HepG2 (cell line): Measurements from ENCODE around the gene KRTAP9-3. TPM values are rescaled to one million over a fixed set of nuclear protein-coding genes. Genes with fewer than 3 reads are reported as not detected.
"Not testable (repeated sequence)": the region's sequence is repeated elsewhere in the genome, so short reads cannot be mapped to it uniquely, and the experiment has no call there.

Experiments used
- ATAC-seq: fragments of 200-7000 bp; cut with Tn5 transposase; 3 replicates; pipeline ENCODE4 v1.9.1; 2020; ENCODE audit warnings: mild to moderate bottlenecking, moderate library complexity
- BruUV-seq: library from RNA; stranded (reverse); fragments of 400-500 nt; replicated peaks from 2 replicates; lab custom pipeline; 2021; lab: Mats Ljungman, UMichigan
- CTCF ChIA-PET: fragments of 300-600 bp; formaldehyde crosslinking; extraction: SDS; loops from one replicate; lab custom pipeline; 2021; ENCODE audit warnings: low total read pairs, inconsistent platforms, low intra/inter-chr PET ratio; lab: Yijun Ruan, JAX
- POLR2A ChIA-PET: fragments of 350-600 bp; sonication (Branson Sonifier 250); formaldehyde crosslinking; loops from one replicate; lab custom pipeline; 2020; ENCODE audit warnings: antibody characterized with exemption, inconsistent platforms; lab: Yijun Ruan, JAX
- DNase-seq: peaks from one replicate; pipeline ENCODE4 v3.0.0-alpha.2; 2015; ENCODE audit warnings: low spot score
- FAIRE-seq: peaks from 3 replicates; lab custom pipeline; 2011; peaks lifted over from hg19 to GRCh38; lab: Jason Lieb, UNC
- H2AFZ ChIP-seq: one replicate; pipeline ENCODE4 v1.6.1; 2011; ENCODE audit warnings: low read length, inconsistent platforms
- H3K27ac ChIP-seq: fragments of 300-600 bp; 3 replicates; pipeline ENCODE4 v1.8.0; 2011; ENCODE audit warnings: mixed run types, mild to moderate bottlenecking, mixed read lengths, low read length, inconsistent platforms; ENCODE audit not compliant: insufficient read depth; ENCODE audit errors: extremely low read length
- H3K27me3 ChIP-seq, 2 experiments: fragments of 200-600 bp in 1 of 2; 2 replicates in 1 of 2; 3 replicates in 1 of 2; pipeline versions ENCODE4 v1.6.0 to v1.8.0; 2011; ENCODE audit warnings: low read length in 2 of 2, mild to moderate bottlenecking in 2 of 2, moderate library complexity in 2 of 2, inconsistent platforms in 1 of 2; ENCODE audit not compliant: insufficient read depth in 2 of 2, control insufficient read depth in 1 of 2
- H3K36me3 ChIP-seq, 2 experiments: fragments of 200-600 bp in 1 of 2; replicated peaks in 1 of 2; 2 replicates in 1 of 2; 3 replicates in 1 of 2; pipeline versions ENCODE4 v1.5.1 to v1.8.0; 2011; ENCODE audit warnings: low read length in 2 of 2, inconsistent platforms in 1 of 2; ENCODE audit not compliant: insufficient read depth in 2 of 2, control insufficient read depth in 1 of 2
- H3K4me1 ChIP-seq: 2 replicates; pipeline ENCODE4 v1.5.1; 2012; ENCODE audit warnings: low read length, inconsistent platforms; ENCODE audit not compliant: insufficient read depth
- H3K4me2 ChIP-seq: 2 replicates; pipeline ENCODE4 v1.6.0; 2011; ENCODE audit warnings: low read depth, low read length, inconsistent platforms
- H3K4me3 ChIP-seq, 3 experiments: fragments of 200-600 bp in 1 of 3; sonication (generic), shearing (Covaris generic) in 1 of 3; replicated peaks in 1 of 3; 2 replicates each; pipeline ENCODE4 v1.5.1; 2011 to 2016; ENCODE audit warnings: low read length in 3 of 3, inconsistent platforms in 2 of 3, low read depth in 2 of 3, mild to moderate bottlenecking in 2 of 3, control low read depth in 1 of 3, mixed read lengths in 1 of 3; ENCODE audit not compliant: insufficient read depth in 1 of 3
- H3K79me2 ChIP-seq: one replicate; pipeline ENCODE4 v1.6.1; 2011; ENCODE audit warnings: low read length, inconsistent platforms; ENCODE audit not compliant: insufficient read depth
- H3K9ac ChIP-seq: 2 replicates; pipeline ENCODE4 v1.6.0; 2011; ENCODE audit warnings: mild to moderate bottlenecking, low read depth, low read length, inconsistent platforms; ENCODE audit not compliant: insufficient read depth
- H3K9me3 ChIP-seq: 2 replicates; pipeline ENCODE4 v1.5.1; 2012; ENCODE audit warnings: mild to moderate bottlenecking, low read length
- H4K20me1 ChIP-seq: 2 replicates; pipeline ENCODE4 v1.6.0; 2011; ENCODE audit warnings: inconsistent platforms, mild to moderate bottlenecking, low read length, moderate library complexity; ENCODE audit not compliant: insufficient read depth
- SNAPC2 ChIP-seq: sonication (generic); formaldehyde crosslinking; IDR thresholded peaks from 2 replicates; pipeline ENCODE4 v1.8.1; 2022; ENCODE audit warnings: mild to moderate bottlenecking, missing genetic modification reagents
- ZNF225 ChIP-seq: sonication (generic); formaldehyde crosslinking; IDR thresholded peaks from 2 replicates; pipeline ENCODE4 v1.4.0; 2020; ENCODE audit warnings: mild to moderate bottlenecking, missing genetic modification reagents
- WGBS: methylation state at CpG from one replicate; pipeline ENCODE4 v1.1.6; 2017; ENCODE audit warnings: low lambda C conversion rate; 5-methylcytosine and 5-hydroxymethylcytosine counted together
- in situ Hi-C: cut with HindIII; loops from 2 replicates; pipeline ENCODE4 v1.10.0; 2017; ENCODE audit warnings: low pct_unique_long_range_greater_than_20kb; ENCODE audit not compliant: extremely low pct_ligation_motif_present
- intact Hi-C: fragments of 100-400 bp; cut with micrococcal nuclease; formaldehyde crosslinking; loops from one replicate; pipeline ENCODE4 v1.10.0; 2022; ENCODE audit not compliant: unreplicated experiment
- polyA plus RNA-seq, 8 experiments: library from polyadenylated mRNA; depleted of rRNA in 3 of 8; stranded (reverse) in 7 of 8; unstranded in 1 of 8; fragments of >200 nt; fragmentation: Illumina TruSeq in 4 of 8; extraction: Trizol in 4 of 8; gene quantifications; 2 replicates each; pipeline versions ENCODE4 v1.2.1 to v1.2.3, GENCODE V29; 2011 to 2016; ENCODE audit warnings: low read depth in 4 of 8, missing spikeins in 1 of 8, mixed read lengths in 1 of 8; ENCODE audit not compliant: insufficient read depth in 1 of 8
- total RNA-seq, 5 experiments: library from RNA; depleted of rRNA; stranded (reverse); fragments of >200 nt; fragmentation: Illumina TruSeq; extraction: Trizol; gene quantifications; 2 replicates each; pipeline ENCODE4 v1.2.3, GENCODE V29; 2016; ENCODE audit warnings: low read depth in 1 of 5
- TF ChIP-seq, protein P1 (sequence below): sonication (generic); formaldehyde crosslinking; IDR thresholded peaks from 2 replicates; pipeline ENCODE4 v1.5.1; 2020; ENCODE audit warnings: mild to moderate bottlenecking, missing genetic modification reagents, moderate library complexity

KRTAP9-3 gene
- total and polyA plus RNA-seq, 2 of the 13 experiments (the other 11 are each of a cell fraction or from before 2014, with no cell fraction given): not detected

DNA sequence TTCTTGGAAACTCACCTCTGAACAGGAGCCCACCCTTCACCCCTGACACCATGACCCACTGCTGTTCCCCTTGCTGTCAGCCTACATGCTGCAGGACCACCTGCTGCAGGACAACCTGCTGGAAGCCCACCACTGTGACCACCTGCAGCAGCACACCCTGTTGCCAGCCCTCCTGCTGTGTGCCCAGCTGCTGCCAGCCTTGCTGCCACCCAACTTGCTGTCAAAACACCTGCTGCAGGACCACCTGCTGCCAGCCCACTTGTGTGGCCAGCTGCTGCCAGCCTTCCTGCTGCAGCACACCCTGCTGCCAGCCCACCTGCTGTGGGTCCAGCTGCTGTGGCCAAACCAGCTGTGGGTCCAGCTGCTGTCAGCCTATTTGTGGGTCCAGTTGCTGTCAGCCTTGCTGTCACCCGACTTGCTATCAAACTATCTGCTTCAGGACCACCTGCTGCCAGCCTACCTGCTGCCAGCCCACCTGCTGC is 42.4 kb upstream of the KRTAP9-3 start, which contains the start of gene KRTAP9-1:
TSS of gene KRTAP9-1 (plus strand) at position 51 of the 482 bp plus-strand sequence. CDS start at position 51, 0 bp downstream.
- DNase-seq, H3K27ac ChIP-seq, H3K4me2 ChIP-seq, H3K4me3 ChIP-seq, in situ Hi-C loops, BruUV-seq, FAIRE-seq, H3K36me3 ChIP-seq, intact Hi-C loops, H3K9me3 ChIP-seq, H3K27me3 ChIP-seq, H3K9ac ChIP-seq, POLR2A ChIA-PET, H2AFZ ChIP-seq, CTCF ChIA-PET, ATAC-seq, H4K20me1 ChIP-seq, H3K79me2 ChIP-seq, H3K4me1 ChIP-seq: not testable (repeated sequence)
- TF ChIP-seq, protein P1, sequence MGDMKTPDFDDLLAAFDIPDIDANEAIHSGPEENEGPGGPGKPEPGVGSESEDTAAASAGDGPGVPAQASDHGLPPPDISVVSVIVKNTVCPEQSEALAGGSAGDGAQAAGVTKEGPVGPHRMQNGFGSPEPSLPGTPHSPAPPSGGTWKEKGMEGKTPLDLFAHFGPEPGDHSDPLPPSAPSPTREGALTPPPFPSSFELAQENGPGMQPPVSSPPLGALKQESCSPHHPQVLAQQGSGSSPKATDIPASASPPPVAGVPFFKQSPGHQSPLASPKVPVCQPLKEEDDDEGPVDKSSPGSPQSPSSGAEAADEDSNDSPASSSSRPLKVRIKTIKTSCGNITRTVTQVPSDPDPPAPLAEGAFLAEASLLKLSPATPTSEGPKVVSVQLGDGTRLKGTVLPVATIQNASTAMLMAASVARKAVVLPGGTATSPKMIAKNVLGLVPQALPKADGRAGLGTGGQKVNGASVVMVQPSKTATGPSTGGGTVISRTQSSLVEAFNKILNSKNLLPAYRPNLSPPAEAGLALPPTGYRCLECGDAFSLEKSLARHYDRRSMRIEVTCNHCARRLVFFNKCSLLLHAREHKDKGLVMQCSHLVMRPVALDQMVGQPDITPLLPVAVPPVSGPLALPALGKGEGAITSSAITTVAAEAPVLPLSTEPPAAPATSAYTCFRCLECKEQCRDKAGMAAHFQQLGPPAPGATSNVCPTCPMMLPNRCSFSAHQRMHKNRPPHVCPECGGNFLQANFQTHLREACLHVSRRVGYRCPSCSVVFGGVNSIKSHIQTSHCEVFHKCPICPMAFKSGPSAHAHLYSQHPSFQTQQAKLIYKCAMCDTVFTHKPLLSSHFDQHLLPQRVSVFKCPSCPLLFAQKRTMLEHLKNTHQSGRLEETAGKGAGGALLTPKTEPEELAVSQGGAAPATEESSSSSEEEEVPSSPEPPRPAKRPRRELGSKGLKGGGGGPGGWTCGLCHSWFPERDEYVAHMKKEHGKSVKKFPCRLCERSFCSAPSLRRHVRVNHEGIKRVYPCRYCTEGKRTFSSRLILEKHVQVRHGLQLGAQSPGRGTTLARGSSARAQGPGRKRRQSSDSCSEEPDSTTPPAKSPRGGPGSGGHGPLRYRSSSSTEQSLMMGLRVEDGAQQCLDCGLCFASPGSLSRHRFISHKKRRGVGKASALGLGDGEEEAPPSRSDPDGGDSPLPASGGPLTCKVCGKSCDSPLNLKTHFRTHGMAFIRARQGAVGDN (CRISPR knock-in tag): 0 out of 2 replicates have a peak, but pooled peaks have one; percentile 10
- TF ChIP-seq ZNF225 (CRISPR knock-in tag): peak; percentile 41; the same call in 1 of the 2 replicates
- 0% methylated on average over 1 of the region's 1 CpG for WGBS

DNA sequence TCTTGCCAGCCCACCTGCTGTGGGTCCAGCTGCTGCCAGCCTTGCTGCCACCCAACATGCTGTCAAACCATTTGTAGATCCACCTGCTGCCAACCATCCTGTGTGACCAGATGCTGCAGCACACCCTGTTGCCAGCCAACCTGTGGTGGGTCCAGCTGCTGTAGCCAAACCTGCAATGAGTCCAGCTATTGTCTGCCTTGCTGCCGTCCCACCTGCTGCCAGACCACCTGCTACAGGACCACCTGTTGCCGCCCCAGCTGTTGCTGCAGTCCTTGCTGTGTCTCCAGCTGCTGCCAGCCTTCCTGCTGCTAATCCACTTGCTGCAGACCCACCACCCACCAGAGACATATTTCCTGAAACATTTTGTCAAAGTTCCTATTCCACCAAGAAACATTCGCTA is 41.9 kb upstream of the KRTAP9-3 start:
- FAIRE-seq (no peak), DNase-seq (no peak)
- Histone ChIP-seq H4K20me1 (no peaks in the 10 kb centered on the region), H2AFZ (no peak overlapping the region), H3K79me2 (no peaks in the 10 kb centered on the region), H3K4me3 (no peak overlapping the region), H3K9me3 (no peaks in the 10 kb centered on the region), H3K27ac (no peak overlapping the region), H3K9ac (no peak overlapping the region)
- intact Hi-C loops: no loop called here
- no TSS peak for BruUV-seq
- POLR2A ChIA-PET: no interaction called here
- no peak for TF ChIP-seq SNAPC2 (CRISPR knock-in tag)
- TF ChIP-seq, all 625 proteins: peak for 0
- no peak for ATAC-seq
- Histone ChIP-seq H3K4me1 (no peaks in the 10 kb centered on the region), H3K27me3 (0 out of 5 replicates have a peak, but pooled peaks cover 0 to 5% of the 10 kb centered on the region in 2 experiments), H3K4me2 (no peak overlapping the region), H3K36me3 (no peaks in the 10 kb centered on the region)
- in situ Hi-C loops: no loop called here
- 0% methylated on average over 1 of the region's 3 CpGs for WGBS
- CTCF ChIA-PET: no interaction called here
